Progenitor cell of endocrine pancreas (in vitro differentiated cells): ENCODE measurements around the gene OR52E4. TPM values are rescaled to one million over a fixed set of nuclear protein-coding genes. Genes with fewer than 3 reads are reported as not detected.

ENCODE experiments used
- DNase-seq: peaks from one replicate; pipeline ENCODE4 v3.0.0; 2021; ENCODE audit warnings: low spot score; ENCODE audit not compliant: unreplicated experiment
- H3K27ac Mint-ChIP-seq: 2 replicates; pipeline ENCODE4 v1.8.0; 2021; ENCODE audit warnings: mild to moderate bottlenecking, moderate library complexity, mixed read lengths
- H3K27me3 Mint-ChIP-seq: 2 replicates; pipeline ENCODE4 v1.8.0; 2021; ENCODE audit warnings: mixed read lengths
- H3K36me3 Mint-ChIP-seq: 2 replicates; pipeline ENCODE4 v1.8.0; 2022; ENCODE audit warnings: mixed read lengths; ENCODE audit not compliant: insufficient read depth
- H3K4me1 Mint-ChIP-seq: 2 replicates; pipeline ENCODE4 v1.8.0; 2021; ENCODE audit warnings: low read depth, mixed read lengths
- H3K4me3 Mint-ChIP-seq: 2 replicates; pipeline ENCODE4 v1.8.0; 2021; ENCODE audit warnings: low read depth, mild to moderate bottlenecking, moderate library complexity, mixed read lengths
- H3K9me3 Mint-ChIP-seq: 2 replicates; pipeline ENCODE4 v1.8.0; 2021; ENCODE audit warnings: low read depth, mixed read lengths
- CTCF ChIP-seq: fragments of 200-600 bp; sonication (generic); IDR thresholded peaks from one replicate; pipeline ENCODE4 v1.5.0; 2021; ENCODE audit warnings: antibody characterized with exemption, mild to moderate bottlenecking; ENCODE audit not compliant: unreplicated experiment
- total RNA-seq: library from RNA; stranded (reverse); gene quantifications from 2 replicates; pipeline ENCODE4 v1.2.1, GENCODE V29; 2021

OR52E4 gene
- total RNA-seq, 1 donor from 2014 or later: not detected

GRCh38 chr11:5846701-5847100 is 33.7 kb upstream of the OR52E4 start:
- Mint-ChIP-seq H3K36me3 (no peaks in the 10 kb centered on the region), H3K4me1 (no peaks in the 10 kb centered on the region), H3K27ac (no peak overlapping the region), H3K27me3 (no peaks in the 10 kb centered on the region), H3K4me3 (no peak overlapping the region), H3K9me3 (peaks cover under 1% of the 10 kb centered on the region)
- TF ChIP-seq CTCF: no peak
- no peak for DNase-seq

DNA sequence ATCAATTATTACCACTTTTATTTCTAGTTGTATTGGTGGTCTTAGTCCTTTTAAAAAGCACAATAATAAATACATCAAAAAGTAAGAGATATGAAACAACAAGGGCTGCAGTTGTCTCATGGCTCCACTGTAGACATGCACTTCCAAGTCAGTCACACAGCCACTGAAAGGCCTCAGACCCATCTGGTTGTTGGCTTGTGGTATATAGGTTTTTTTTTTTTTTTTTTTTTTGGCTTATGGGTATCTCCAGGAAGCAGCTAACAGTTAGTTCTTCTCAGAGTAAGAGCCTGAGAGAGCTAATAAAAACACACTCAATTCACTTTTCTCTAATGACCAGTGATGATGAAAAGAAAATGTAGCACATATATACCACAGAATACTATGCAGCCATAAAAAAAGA is 32.7 kb upstream of the OR52E4 start:
- no peaks in the 10 kb centered on the region for H3K27me3 Mint-ChIP-seq

DNA sequence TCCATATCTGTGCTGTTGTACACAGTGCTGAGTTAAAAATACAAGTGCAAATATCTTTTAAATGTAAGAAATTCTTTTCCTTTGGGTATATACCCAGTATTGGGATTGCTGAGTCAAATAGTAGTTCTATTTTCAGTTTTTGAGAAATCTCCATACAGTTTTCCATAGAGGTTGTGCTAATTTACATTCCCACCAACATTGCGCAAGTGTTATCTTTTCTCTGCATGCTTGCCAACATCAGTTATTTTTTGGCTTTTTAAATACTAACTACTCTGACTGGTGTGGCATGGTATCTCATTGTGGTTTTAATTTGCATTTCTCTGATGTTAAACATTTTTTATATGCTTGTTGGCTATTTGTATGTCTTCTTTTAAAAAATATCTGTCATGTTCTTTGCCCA is 29.4 kb upstream of the OR52E4 start:
- no peak overlapping the region for H3K4me3 Mint-ChIP-seq

More for the DNA sequence above, 32.7 kb upstream of the OR52E4 start:
- no peak overlapping the region for H3K4me3 Mint-ChIP-seq
- H3K36me3 Mint-ChIP-seq: no peaks in the 10 kb centered on the region
- no peak for TF ChIP-seq CTCF
- DNase-seq: no peak
- no peak overlapping the region for H3K27ac Mint-ChIP-seq
- H3K4me1 Mint-ChIP-seq: no peaks in the 10 kb centered on the region
- peaks cover 5% of the 10 kb centered on the region for H3K9me3 Mint-ChIP-seq

DNA sequence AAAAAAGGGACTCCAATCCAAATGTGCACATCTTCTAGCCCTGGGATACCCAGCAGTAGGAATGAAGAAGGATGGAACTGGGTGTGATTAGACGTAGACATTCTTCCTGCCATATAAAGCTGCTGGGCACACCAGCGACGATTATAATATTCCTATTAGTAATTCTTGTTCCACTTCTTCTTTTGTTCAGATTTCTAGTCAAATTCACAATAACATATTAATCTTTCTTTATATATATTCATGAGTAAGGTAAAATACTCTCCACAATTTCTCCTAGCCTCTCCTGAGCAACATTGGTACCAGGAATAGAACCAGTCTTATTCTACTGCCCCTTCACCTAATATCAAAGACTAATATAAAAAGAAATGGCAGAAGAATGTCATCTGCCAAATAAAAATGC is 22.8 kb upstream of the OR52E4 start, which contains the start of gene OR52E8:
Gene OR52E8 (minus strand): TSS at position 101 of the 400 bp plus-strand sequence. CDS start 0 bp downstream, at position 101.
- H3K4me3 Mint-ChIP-seq: no peak within 1 kb of the TSS
- H3K4me1 Mint-ChIP-seq: no peaks in the 10 kb centered on the region
- no peak within 1 kb of the TSS for H3K27ac Mint-ChIP-seq
- H3K27me3 Mint-ChIP-seq: peaks cover 21% of the 10 kb centered on the region
- H3K36me3 Mint-ChIP-seq: no peaks in the 10 kb centered on the region
- DNase-seq: no peak
- peaks cover 8% of the 10 kb centered on the region for H3K9me3 Mint-ChIP-seq
- no peak for TF ChIP-seq CTCF

More for the DNA sequence above, 29.4 kb upstream of the OR52E4 start:
- DNase-seq: no peak
- H3K9me3 Mint-ChIP-seq: peaks cover 12% of the 10 kb centered on the region
- no peaks in the 10 kb centered on the region for H3K27me3 Mint-ChIP-seq
- TF ChIP-seq CTCF: no peak
- H3K36me3 Mint-ChIP-seq: no peaks in the 10 kb centered on the region
- no peak overlapping the region for H3K27ac Mint-ChIP-seq
- no peaks in the 10 kb centered on the region for H3K4me1 Mint-ChIP-seq

- no peaks in the 10 kb centered on the region for H3K4me1 Mint-ChIP-seq
- TF ChIP-seq CTCF: no peak
- no peaks in the 10 kb centered on the region for H3K36me3 Mint-ChIP-seq
- no peak overlapping the region for H3K27ac Mint-ChIP-seq
- DNase-seq: no peak
- H3K9me3 Mint-ChIP-seq: peaks cover 7% of the 10 kb centered on the region
- H3K27me3 Mint-ChIP-seq: peaks cover 9% of the 10 kb centered on the region
- no peak overlapping the region for H3K4me3 Mint-ChIP-seq
Measured at GRCh38 chr11:5865826-5866225, 14.6 kb upstream of the OR52E4 start.
